ENCODE data around the gene CHKB.

CHKB gene

DNA sequence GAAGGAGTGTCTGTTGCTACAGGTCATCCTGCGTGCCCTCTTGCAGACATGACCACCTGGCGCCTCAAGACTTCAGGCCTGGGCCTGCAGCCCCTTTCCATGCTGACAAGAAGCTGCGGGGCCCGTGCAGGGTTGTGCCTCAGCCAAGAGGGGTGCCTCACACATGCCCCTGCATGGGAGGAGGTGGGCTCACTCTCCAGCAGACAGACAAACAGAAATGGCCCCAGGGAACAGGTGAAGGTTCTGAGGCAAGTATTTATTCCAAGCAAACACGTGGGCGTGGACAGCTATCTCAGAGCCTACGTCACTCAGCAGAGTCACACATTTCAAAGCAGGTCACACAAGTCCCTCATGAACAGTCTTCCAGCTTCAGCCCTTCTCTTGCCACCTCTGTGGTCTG lies 14.0 kb downstream of the CHKB start:
- Histone ChIP-seq H3K9me3 (ENCODE audit: low read length) (no peaks in the 10 kb centered on the region), H3K36me3 (ENCODE audit: insufficient read depth, low read length) (no peaks in the 10 kb centered on the region), H3K27ac (ENCODE audit: low read depth, low read length) (no peak overlapping the region), H3K27me3 (ENCODE audit: control insufficient read depth in 1 of 2, insufficient read depth in 2 of 2, low read length in 2 of 2) (no peaks in the 10 kb centered on the region), H3K4me3 (ENCODE audit: low read depth in 1 of 2, low read length in 2 of 2) (no peak overlapping the region), H3K9ac (ENCODE audit: low read length) (no peak overlapping the region), H3K4me1 (ENCODE audit: insufficient read depth, low read length) (peaks cover 3% of the 10 kb centered on the region)

DNA sequence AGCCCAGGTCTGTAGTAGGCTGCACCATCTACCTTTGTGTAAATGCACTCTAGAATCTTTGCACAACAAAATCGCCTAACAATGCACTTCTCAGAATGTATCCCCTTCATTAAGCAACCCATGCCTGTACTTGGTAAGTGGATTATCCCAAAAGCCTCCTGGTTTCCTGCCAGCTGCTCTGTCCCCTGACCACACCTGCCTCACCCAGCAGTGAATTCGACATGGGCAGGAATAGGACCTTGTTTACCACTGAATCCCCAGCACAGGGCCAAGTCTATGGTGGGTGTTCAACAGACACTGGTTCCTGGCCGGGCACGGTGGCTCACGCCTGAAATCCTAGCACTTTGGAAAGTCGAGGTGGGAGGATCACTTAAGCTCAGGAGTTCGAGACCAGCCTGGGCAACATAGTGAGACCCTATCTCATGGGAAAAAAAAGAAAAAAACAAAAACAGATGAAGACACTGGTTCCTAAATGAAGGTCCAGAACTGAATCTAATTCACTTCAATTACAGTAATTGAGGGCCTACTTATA lies 14.9 kb downstream of the CHKB start:
- no peaks in the 10 kb centered on the region for H3K9me3 ChIP-seq (ENCODE audit: low read length)
- H3K27me3 ChIP-seq (ENCODE audit: control insufficient read depth in 1 of 2, insufficient read depth in 2 of 2, low read length in 2 of 2) = no peaks in the 10 kb centered on the region
- H3K4me3 ChIP-seq (ENCODE audit: low read depth in 1 of 2, low read length in 2 of 2) = no peak overlapping the region
- H3K4me1 ChIP-seq (ENCODE audit: insufficient read depth, low read length) = peaks cover 9% of the 10 kb centered on the region
- no peak overlapping the region for H3K27ac ChIP-seq (ENCODE audit: low read depth, low read length)
- no peaks in the 10 kb centered on the region for H3K36me3 ChIP-seq (ENCODE audit: insufficient read depth, low read length)
- no peak overlapping the region for H3K9ac ChIP-seq (ENCODE audit: low read length)

DNA sequence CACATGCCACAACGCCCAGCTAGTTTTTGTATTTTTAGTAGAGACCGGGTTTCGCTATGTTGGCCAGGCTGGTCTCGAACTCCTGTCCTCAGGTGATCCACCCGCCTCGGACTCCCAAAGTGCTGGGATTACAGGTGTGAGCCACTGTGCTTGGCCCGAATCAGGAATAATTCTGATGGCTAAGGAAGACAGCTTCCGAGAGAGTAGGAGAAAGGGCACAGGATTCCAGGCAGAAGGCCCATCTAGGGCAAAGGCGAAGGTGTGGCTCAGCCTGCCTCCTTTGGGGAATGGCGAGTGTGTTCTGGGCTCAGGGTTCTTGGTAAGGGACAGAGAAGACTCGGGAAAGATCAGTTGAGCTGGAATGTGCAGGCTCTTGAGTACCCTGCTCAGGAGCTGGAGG lies 18.4 kb downstream of the CHKB start:
- H3K36me3 ChIP-seq (ENCODE audit: insufficient read depth, low read length) = no peaks in the 10 kb centered on the region
- no peak overlapping the region for H3K9ac ChIP-seq (ENCODE audit: low read length)
- H3K4me1 ChIP-seq (ENCODE audit: insufficient read depth, low read length) = peaks cover 9% of the 10 kb centered on the region
- no peak overlapping the region for H3K4me3 ChIP-seq (ENCODE audit: low read depth in 1 of 2, low read length in 2 of 2)
- no peaks in the 10 kb centered on the region for H3K9me3 ChIP-seq (ENCODE audit: low read length)
- no peaks in the 10 kb centered on the region for H3K27me3 ChIP-seq (ENCODE audit: control insufficient read depth in 1 of 2, insufficient read depth in 2 of 2, low read length in 2 of 2)
- H3K27ac ChIP-seq (ENCODE audit: low read depth, low read length) = no peak overlapping the region

DNA sequence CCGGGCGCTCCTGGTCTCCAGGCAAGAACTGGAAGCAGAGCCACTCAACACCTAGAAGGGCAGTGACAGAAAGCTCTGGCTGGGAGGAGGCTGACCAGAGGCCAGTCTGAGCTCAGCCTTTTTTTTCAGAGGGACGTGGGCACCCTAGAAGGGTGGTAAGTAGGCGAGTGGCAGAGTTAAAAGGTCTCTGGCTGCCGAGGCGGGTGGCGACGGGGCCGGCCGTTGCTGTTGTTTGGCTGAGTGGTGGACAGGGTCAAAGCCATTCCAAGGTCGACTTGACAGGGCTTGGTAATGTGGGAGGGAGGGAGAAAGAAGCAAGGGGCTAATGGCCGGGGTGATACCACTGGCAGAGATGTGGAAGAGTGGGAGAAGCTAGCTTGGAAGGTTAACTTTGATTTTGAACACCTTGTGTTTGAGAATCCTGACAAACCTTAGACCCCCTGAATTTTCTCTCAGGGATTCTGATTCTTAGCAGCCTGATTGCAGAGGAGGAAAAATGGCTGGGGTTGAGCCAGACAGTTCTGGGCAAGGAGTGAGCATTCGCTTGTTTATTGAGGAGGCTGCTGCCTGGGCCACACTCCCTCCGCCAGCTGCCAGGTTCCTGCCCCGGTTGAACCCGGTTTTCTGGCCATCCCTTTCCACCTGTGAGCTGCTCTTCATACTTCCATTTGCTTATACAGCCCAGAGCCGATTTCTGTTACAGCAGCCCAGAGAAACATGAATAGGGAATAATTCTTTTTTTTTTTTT lies 19.1 kb downstream of the CHKB start:
- Histone ChIP-seq H3K9me3 (ENCODE audit: low read length) (no peaks in the 10 kb centered on the region), H3K27me3 (ENCODE audit: control insufficient read depth in 1 of 2, insufficient read depth in 2 of 2, low read length in 2 of 2) (no peaks in the 10 kb centered on the region), H3K36me3 (ENCODE audit: insufficient read depth, low read length) (no peaks in the 10 kb centered on the region), H3K27ac (ENCODE audit: low read depth, low read length) (peak overlapping the region; percentile 61), H3K4me1 (ENCODE audit: insufficient read depth, low read length) (peaks cover 9% of the 10 kb centered on the region), H3K4me3 (ENCODE audit: low read depth in 1 of 2, low read length in 2 of 2) (peak overlapping the region; percentile 85 to 98), H3K9ac (ENCODE audit: low read length) (peak overlapping the region; percentile 57)

DNA sequence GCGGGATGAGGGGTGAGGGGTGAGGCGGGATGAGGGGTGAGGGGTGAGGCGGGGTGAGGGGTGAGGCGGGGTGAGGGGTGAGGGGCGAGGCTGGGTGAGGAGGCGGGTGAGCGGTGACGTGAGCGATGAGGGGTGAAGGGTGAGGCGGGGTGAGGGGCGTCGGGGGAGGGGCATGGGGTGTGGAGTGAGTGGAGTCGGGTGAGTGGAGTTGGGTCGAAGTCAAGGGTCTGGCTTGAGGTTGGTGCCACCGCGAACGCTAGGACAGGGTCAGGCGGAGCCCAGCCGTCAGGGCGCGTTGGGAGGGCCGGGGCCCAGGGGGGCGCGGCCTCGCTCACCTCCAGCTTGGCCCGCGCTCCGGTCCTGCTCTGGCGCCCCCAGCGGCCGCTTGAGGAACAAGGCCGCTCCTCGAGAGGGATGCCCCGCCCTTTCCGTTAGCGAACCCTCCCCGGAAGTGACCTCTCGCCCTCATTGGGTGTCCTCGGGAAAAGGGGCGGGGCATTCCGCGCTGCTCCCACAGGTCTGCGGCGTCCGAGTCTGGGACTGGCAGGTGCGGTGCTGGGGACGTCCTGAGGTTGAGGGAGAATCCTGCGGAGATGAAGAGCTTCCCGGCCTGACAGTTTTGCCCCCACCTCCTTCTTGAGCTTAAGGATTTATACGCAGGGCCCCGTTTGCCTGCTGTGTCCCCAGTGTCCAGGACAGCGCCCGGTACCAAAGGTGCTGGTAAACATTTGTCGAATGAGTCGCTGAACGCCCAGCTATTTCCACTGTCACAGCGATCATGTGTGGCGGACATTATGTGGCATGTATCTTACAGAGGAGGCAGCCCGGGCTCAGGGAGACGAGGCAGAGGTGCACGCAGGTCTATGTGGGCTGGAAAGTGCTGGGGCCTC lies 19.9 kb downstream of the CHKB start, which contains the start of gene SYCE3:
TSS of gene SYCE3 (minus strand) at position 397 of the 890 bp plus-strand sequence. CDS start 6,514 bp downstream, outside the sequence.
- Histone ChIP-seq H3K36me3 (ENCODE audit: insufficient read depth, low read length) (no peaks in the 10 kb centered on the region), H3K9ac (ENCODE audit: low read length) (peak within 1 kb of the TSS; percentile 57), H3K4me1 (ENCODE audit: insufficient read depth, low read length) (peaks cover 9% of the 10 kb centered on the region), H3K9me3 (ENCODE audit: low read length) (no peaks in the 10 kb centered on the region), H3K27me3 (ENCODE audit: control insufficient read depth in 1 of 2, insufficient read depth in 2 of 2, low read length in 2 of 2) (no peaks in the 10 kb centered on the region), H3K4me3 (ENCODE audit: low read depth in 1 of 2, low read length in 2 of 2) (peak within 1 kb of the TSS; percentile 85 to 98), H3K27ac (ENCODE audit: low read depth, low read length) (peak within 1 kb of the TSS; percentile 61)

DNA sequence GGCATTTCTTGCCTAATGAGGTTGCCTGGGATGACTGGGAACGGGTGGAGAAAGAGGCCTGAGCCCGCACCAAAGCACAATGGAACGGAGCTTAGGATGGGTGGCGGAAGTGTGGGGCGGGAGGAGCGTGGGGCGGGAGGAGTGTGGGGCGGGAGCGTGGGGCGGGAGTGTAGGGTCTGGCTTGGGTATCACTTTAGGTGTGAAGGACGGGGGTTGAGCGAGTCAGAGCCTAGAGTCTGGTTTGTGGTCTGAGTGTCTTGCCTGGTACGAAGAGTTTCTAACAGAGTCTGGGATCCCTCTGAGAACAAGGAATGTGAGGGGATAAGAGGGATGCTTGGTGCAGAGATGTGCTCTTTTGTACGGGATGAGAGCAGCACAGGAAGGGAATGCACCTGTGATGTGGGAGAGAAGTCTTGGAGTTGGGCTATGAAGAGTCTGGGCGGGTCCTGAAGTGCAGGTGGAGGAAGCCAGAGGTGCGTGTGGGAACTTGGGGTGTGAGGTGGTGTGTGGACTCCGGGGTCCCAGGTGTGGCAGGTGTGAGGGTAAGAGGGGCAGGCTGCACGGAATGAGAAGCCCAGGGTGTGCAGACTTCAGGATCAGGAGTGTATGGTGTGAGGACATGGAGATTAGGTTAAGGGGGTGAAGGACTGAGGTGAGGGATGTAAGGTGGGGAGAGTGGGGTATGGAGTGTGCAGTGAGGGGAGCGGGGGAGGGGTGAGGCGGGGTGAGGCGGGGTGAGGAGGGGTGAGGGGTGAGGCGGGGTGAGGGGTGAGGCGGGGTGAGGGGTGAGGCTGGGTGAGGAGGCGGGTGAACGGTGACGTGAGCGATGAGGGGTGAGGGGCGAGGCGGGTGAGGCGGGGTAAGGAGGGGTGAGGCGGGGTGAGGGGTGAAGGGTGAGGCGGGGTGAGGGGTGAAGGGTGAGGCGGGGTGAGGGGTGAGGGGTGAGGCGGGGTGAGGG lies 21.0 kb downstream of the CHKB start:
- H3K9ac ChIP-seq (ENCODE audit: low read length) = no peak overlapping the region

DNA sequence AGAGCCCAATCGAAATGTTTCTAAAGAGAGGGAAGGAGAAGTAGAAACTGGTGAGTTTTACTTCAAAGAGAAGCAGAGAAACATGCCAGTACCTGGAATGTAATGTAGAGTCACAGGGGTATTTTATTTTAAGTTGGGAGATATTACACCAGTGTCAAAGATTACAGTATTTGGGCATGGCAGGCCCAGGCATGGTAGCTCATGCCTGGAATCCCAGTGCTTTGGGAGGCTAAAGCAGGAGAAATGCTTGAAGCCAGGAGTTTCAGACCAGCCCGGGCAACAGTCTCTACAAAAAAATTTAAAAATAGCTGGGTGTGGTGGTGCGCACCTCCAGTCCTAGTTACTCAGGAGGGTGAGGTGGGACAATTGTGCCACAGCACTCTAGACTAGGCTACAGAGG lies 22.6 kb downstream of the CHKB start:
- Histone ChIP-seq H3K4me3 (ENCODE audit: low read depth in 1 of 2, low read length in 2 of 2) (no peak overlapping the region), H3K9ac (ENCODE audit: low read length) (no peak overlapping the region)

More for the DNA sequence above, 21.0 kb downstream of the CHKB start:
- Histone ChIP-seq H3K4me3 (ENCODE audit: low read depth in 1 of 2, low read length in 2 of 2) (no peak overlapping the region), H3K27me3 (ENCODE audit: control insufficient read depth in 1 of 2, insufficient read depth in 2 of 2, low read length in 2 of 2) (no peaks in the 10 kb centered on the region), H3K36me3 (ENCODE audit: insufficient read depth, low read length) (no peaks in the 10 kb centered on the region), H3K4me1 (ENCODE audit: insufficient read depth, low read length) (peaks cover 9% of the 10 kb centered on the region), H3K27ac (ENCODE audit: low read depth, low read length) (no peak overlapping the region), H3K9me3 (ENCODE audit: low read length) (no peaks in the 10 kb centered on the region)

DNA sequence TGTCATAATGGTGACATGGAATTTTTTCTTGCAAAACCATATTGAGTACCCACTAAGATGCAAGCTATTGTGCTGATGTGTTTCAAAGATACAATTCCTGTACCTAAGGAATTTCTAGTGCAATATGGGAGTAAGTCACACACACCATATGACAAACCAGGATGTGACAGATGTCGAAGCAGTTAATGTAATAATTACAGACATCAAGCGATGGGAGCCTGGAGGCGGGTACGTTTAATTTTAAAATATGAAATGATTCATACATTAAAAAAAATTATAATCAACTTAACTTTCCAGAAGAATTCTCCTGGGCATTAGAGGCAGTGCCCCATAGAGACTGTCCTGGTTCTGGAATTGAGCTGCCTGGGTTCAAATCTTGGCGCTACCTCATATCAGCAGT lies 25.9 kb downstream of the CHKB start:
- H3K9me3 ChIP-seq (ENCODE audit: low read length) = no peaks in the 10 kb centered on the region
- H3K9ac ChIP-seq (ENCODE audit: low read length) = no peak overlapping the region
- H3K4me3 ChIP-seq (ENCODE audit: low read depth in 1 of 2, low read length in 2 of 2) = no peak overlapping the region
- no peak overlapping the region for H3K27ac ChIP-seq (ENCODE audit: low read depth, low read length)
- H3K4me1 ChIP-seq (ENCODE audit: insufficient read depth, low read length) = no peaks in the 10 kb centered on the region
- H3K36me3 ChIP-seq (ENCODE audit: insufficient read depth, low read length) = no peaks in the 10 kb centered on the region
- peaks cover 0 to 3% of the 10 kb centered on the region in 2 donors for H3K27me3 ChIP-seq (ENCODE audit: control insufficient read depth in 1 of 2, insufficient read depth in 2 of 2, low read length in 2 of 2)

More for the DNA sequence above, 22.6 kb downstream of the CHKB start:
- H3K27me3 ChIP-seq (ENCODE audit: control insufficient read depth in 1 of 2, insufficient read depth in 2 of 2, low read length in 2 of 2) = no peaks in the 10 kb centered on the region
- no peaks in the 10 kb centered on the region for H3K36me3 ChIP-seq (ENCODE audit: insufficient read depth, low read length)
- H3K4me1 ChIP-seq (ENCODE audit: insufficient read depth, low read length) = peaks cover 9% of the 10 kb centered on the region
- no peaks in the 10 kb centered on the region for H3K9me3 ChIP-seq (ENCODE audit: low read length)
- H3K27ac ChIP-seq (ENCODE audit: low read depth, low read length) = no peak overlapping the region

DNA sequence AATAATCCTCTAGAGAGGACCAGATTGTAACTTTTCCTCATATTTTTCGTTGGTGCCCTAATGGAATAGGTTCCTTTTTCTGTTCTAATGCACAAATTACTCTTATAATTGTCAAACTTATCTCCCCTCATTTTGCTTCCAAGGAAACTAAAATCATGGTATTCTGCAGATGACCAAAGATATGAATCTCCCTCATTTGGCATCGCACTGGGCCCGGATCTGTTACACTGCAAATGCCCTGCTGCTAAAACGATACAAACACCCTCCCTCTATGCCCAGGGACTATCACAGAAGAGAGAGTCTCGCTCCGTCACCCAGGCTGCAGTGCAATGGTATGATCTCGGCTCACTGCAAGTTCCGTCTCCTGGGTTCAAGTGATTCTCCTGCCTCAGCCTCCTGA lies 29.3 kb downstream of the CHKB start:
- no peak overlapping the region for H3K4me3 ChIP-seq (ENCODE audit: low read depth in 1 of 2, low read length in 2 of 2)
- no peaks in the 10 kb centered on the region for H3K9me3 ChIP-seq (ENCODE audit: low read length)
- peaks cover 0 to 25% of the 10 kb centered on the region in 2 donors for H3K27me3 ChIP-seq (ENCODE audit: control insufficient read depth in 1 of 2, insufficient read depth in 2 of 2, low read length in 2 of 2)
- no peak overlapping the region for H3K27ac ChIP-seq (ENCODE audit: low read depth, low read length)
- no peak overlapping the region for H3K9ac ChIP-seq (ENCODE audit: low read length)
- no peaks in the 10 kb centered on the region for H3K36me3 ChIP-seq (ENCODE audit: insufficient read depth, low read length)
- no peaks in the 10 kb centered on the region for H3K4me1 ChIP-seq (ENCODE audit: insufficient read depth, low read length)

DNA sequence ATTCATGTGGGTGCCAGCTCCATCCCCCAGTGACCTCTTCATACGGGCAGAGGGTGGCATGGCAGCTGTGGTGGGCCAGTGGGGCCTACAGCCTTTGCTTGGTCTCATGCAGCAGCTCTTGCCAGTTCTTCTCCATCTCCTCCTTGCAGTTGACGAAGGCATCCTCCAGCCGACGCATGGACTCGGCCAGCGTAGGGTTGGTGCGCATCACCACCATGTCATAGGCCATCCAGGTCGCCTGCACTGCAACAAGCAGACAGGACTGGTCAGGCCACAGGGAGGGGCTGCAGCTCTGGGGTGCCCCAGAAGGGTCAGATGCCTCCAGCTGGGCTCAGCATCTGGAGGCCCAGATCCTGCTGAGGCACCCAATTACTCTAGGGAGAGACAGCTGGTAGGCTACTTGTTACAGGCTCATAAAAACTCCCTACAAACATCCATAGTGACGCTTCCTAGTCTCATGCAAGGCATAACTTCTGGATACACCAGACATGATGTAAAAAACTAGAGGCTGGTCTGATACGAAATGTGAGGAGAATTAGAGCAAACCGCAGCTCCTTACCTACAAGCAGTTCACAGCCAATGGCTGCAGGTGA lies 31.4 kb downstream of the CHKB start:
- no peak overlapping the region for H3K27ac ChIP-seq (ENCODE audit: low read depth, low read length)
- H3K9ac ChIP-seq (ENCODE audit: low read length) = no peak overlapping the region
- H3K36me3 ChIP-seq (ENCODE audit: insufficient read depth, low read length) = no peaks in the 10 kb centered on the region
- peaks cover 0 to 44% of the 10 kb centered on the region in 2 donors for H3K27me3 ChIP-seq (ENCODE audit: control insufficient read depth in 1 of 2, insufficient read depth in 2 of 2, low read length in 2 of 2)
- H3K4me3 ChIP-seq (ENCODE audit: low read depth in 1 of 2, low read length in 2 of 2) = no peak overlapping the region
- no peaks in the 10 kb centered on the region for H3K9me3 ChIP-seq (ENCODE audit: low read length)
- H3K4me1 ChIP-seq (ENCODE audit: insufficient read depth, low read length) = no peaks in the 10 kb centered on the region
